ENCODE measurements around the gene ANKRD65. TPM values are rescaled to one million over a fixed set of nuclear protein-coding genes. Genes with fewer than 3 reads are reported as not detected.
"Not testable (repeated sequence)": the region's sequence is repeated elsewhere in the genome, so short reads cannot be mapped to it uniquely, and the experiment has no call there.

Gene ANKRD65
- total RNA-seq (not detected), polyA plus RNA-seq (not detected), total RNA-seq (not detected)

GRCh38 chr1:1421147-1421906, at the start of gene ANKRD65:
Gene ANKRD65 (minus strand): TSS chr1:1421276. CDS start chr1:1421005, 271 bp downstream.
- no peak for ATAC-seq
- Mint-ChIP-seq H3K36me3 (no peaks in the 10 kb centered on the region), H3K4me3 (peak within 1 kb of the TSS in 5 of 10 donors; percentile 41 to 70 (median 48)), H3K4me1 (peaks cover 0 to 6% (median 0%) of the 10 kb centered on the region in 7 donors), H3K27me3 (peaks cover 0 to 33% (median 21%) of the 10 kb centered on the region in 5 donors), H3K9me3 (peaks cover 0 to 2% (median 0%) of the 10 kb centered on the region in 11 donors), H3K27ac (no peak within 1 kb of the TSS)
- H3K4me3 ChIP-seq (ENCODE audit: low read length) = no peak within 1 kb of the TSS
- H3K27ac ChIP-seq (ENCODE audit: low read depth, low read length) = no peak within 1 kb of the TSS
- no peaks in the 10 kb centered on the region for H3K27me3 ChIP-seq (ENCODE audit: control insufficient read depth in 2 of 2, insufficient read depth in 2 of 2, low read length in 2 of 2)
- intact Hi-C loops (cut with micrococcal nuclease) = no loop called here
- H3K9me3 ChIP-seq (ENCODE audit: control insufficient read depth in 2 of 3, low read length in 3 of 3) = no peaks in the 10 kb centered on the region
- no peaks in the 10 kb centered on the region for H3K4me1 ChIP-seq (ENCODE audit: control insufficient read depth in 2 of 2, insufficient read depth in 2 of 2, low read length in 2 of 2)
- ChIA-PET POLR2A (interaction anchor here (0.5 to 0.7 kb wide), 2 partner anchors 10 to 18 kb away, joined by 3 read pairs; no protein-coding TSS in a partner anchor), CTCF (no interaction called here)
- no peaks in the 10 kb centered on the region for H3K36me3 ChIP-seq (ENCODE audit: control insufficient read depth in 2 of 3, insufficient read depth in 3 of 3, low read length in 3 of 3)
- DNase-seq = no peak

- ATAC-seq; CTCF ChIA-PET; intact Hi-C loops (cut with micrococcal nuclease); H3K4me3 ChIP-seq (ENCODE audit: low read length); H3K9me3 Mint-ChIP-seq; POLR2A ChIA-PET; DNase-seq; H3K27me3 Mint-ChIP-seq; H3K27ac Mint-ChIP-seq; H3K27me3 ChIP-seq (ENCODE audit: control insufficient read depth in 2 of 2, insufficient read depth in 2 of 2, low read length in 2 of 2); H3K36me3 Mint-ChIP-seq; H3K36me3 ChIP-seq (ENCODE audit: control insufficient read depth in 2 of 3, insufficient read depth in 3 of 3, low read length in 3 of 3); H3K4me3 Mint-ChIP-seq; H3K9me3 ChIP-seq (ENCODE audit: control insufficient read depth in 2 of 3, low read length in 3 of 3); H3K27ac ChIP-seq (ENCODE audit: low read depth, low read length): not testable (repeated sequence)
- H3K4me1 Mint-ChIP-seq = peaks cover 6 to 27% (median 15%) of the 10 kb centered on the region in 7 donors
- H3K4me1 ChIP-seq (ENCODE audit: control insufficient read depth in 2 of 2, insufficient read depth in 2 of 2, low read length in 2 of 2) = peaks cover 6 to 14% of the 10 kb centered on the region in 2 donors
These were observed 47.3 kb upstream of the ANKRD65 start for GRCh38 chr1:1468196-1468985.

- H3K36me3 ChIP-seq (ENCODE audit: control insufficient read depth in 2 of 3, insufficient read depth in 3 of 3, low read length in 3 of 3) = no peaks in the 10 kb centered on the region
- H3K27ac Mint-ChIP-seq = peak overlapping the region in 1 of 9 donors; percentile 46
- no peaks in the 10 kb centered on the region for H3K27me3 ChIP-seq (ENCODE audit: control insufficient read depth in 2 of 2, insufficient read depth in 2 of 2, low read length in 2 of 2)
- H3K27me3 Mint-ChIP-seq = peaks cover 0 to 5% (median 0%) of the 10 kb centered on the region in 5 donors
- no peaks in the 10 kb centered on the region for H3K4me1 ChIP-seq (ENCODE audit: control insufficient read depth in 2 of 2, insufficient read depth in 2 of 2, low read length in 2 of 2)
- peaks cover 0 to 2% (median 0%) of the 10 kb centered on the region in 7 donors for H3K4me1 Mint-ChIP-seq
- no peak overlapping the region for H3K27ac ChIP-seq (ENCODE audit: low read depth, low read length)
- no peaks in the 10 kb centered on the region for H3K9me3 Mint-ChIP-seq
- intact Hi-C loops (cut with micrococcal nuclease) = no loop called here
- H3K4me3 Mint-ChIP-seq = no peak overlapping the region
- DNase-seq = no peak
- no peak overlapping the region for H3K4me3 ChIP-seq (ENCODE audit: low read length)
- H3K9me3 ChIP-seq (ENCODE audit: control insufficient read depth in 2 of 3, low read length in 3 of 3) = no peaks in the 10 kb centered on the region
- no peak for ATAC-seq
- CTCF ChIA-PET = no interaction called here
- POLR2A ChIA-PET = no interaction called here
- no peaks in the 10 kb centered on the region for H3K36me3 Mint-ChIP-seq
These were observed 42.2 kb upstream of the ANKRD65 start for GRCh38 chr1:1463312-1463711.

GRCh38 chr1:1462318-1462966, 41.4 kb upstream of the ANKRD65 start:
- intact Hi-C loops (cut with micrococcal nuclease) = no loop called here
- peak overlapping the region in 7 of 10 donors; percentile 51 to 80 (median 67) for H3K4me3 Mint-ChIP-seq
- peak overlapping the region; percentile 28 for H3K27ac ChIP-seq (ENCODE audit: low read depth, low read length)

GRCh38 chr1:1461721-1462317, 40.7 kb upstream of the ANKRD65 start:
- ATAC-seq = no peak
- peak overlapping the region; percentile 28 for H3K27ac ChIP-seq (ENCODE audit: low read depth, low read length)

More at GRCh38 chr1:1462318-1462966, 41.4 kb upstream of the ANKRD65 start:
- DNase-seq (peak in 1 of 9 donors; percentile 24), ATAC-seq (peak; percentile 74)
- Mint-ChIP-seq H3K27ac (peak overlapping the region in 6 of 9 donors; percentile 48 to 86 (median 60)), H3K36me3 (no peaks in the 10 kb centered on the region), H3K27me3 (peaks cover 0 to 5% (median 0%) of the 10 kb centered on the region in 5 donors), H3K4me1 (peaks cover 0 to 2% (median 0%) of the 10 kb centered on the region in 7 donors), H3K9me3 (no peaks in the 10 kb centered on the region)
- H3K36me3 ChIP-seq (ENCODE audit: control insufficient read depth in 2 of 3, insufficient read depth in 3 of 3, low read length in 3 of 3) = no peaks in the 10 kb centered on the region
- no peaks in the 10 kb centered on the region for H3K9me3 ChIP-seq (ENCODE audit: control insufficient read depth in 2 of 3, low read length in 3 of 3)
- H3K27me3 ChIP-seq (ENCODE audit: control insufficient read depth in 2 of 2, insufficient read depth in 2 of 2, low read length in 2 of 2) = no peaks in the 10 kb centered on the region
- H3K4me3 ChIP-seq (ENCODE audit: low read length) = no peak overlapping the region
- ChIA-PET CTCF (no interaction called here), POLR2A (interaction anchor here (0.6 kb wide), 1 partner anchor 14 kb away, joined by 3 read pairs; no protein-coding TSS in a partner anchor)
- H3K4me1 ChIP-seq (ENCODE audit: control insufficient read depth in 2 of 2, insufficient read depth in 2 of 2, low read length in 2 of 2) = no peaks in the 10 kb centered on the region

GRCh38 chr1:1460540-1461130, 39.6 kb upstream of the ANKRD65 start:
- Histone ChIP-seq H3K4me3 (ENCODE audit: low read length) (no peak overlapping the region), H3K9me3 (ENCODE audit: control insufficient read depth in 2 of 3, low read length in 3 of 3) (no peaks in the 10 kb centered on the region), H3K27ac (ENCODE audit: low read depth, low read length) (no peak overlapping the region), H3K4me1 (ENCODE audit: control insufficient read depth in 2 of 2, insufficient read depth in 2 of 2, low read length in 2 of 2) (no peaks in the 10 kb centered on the region), H3K36me3 (ENCODE audit: control insufficient read depth in 2 of 3, insufficient read depth in 3 of 3, low read length in 3 of 3) (no peaks in the 10 kb centered on the region), H3K27me3 (ENCODE audit: control insufficient read depth in 2 of 2, insufficient read depth in 2 of 2, low read length in 2 of 2) (no peaks in the 10 kb centered on the region)
- Mint-ChIP-seq H3K4me1 (peaks cover 0 to 2% (median 0%) of the 10 kb centered on the region in 7 donors), H3K4me3 (no peak overlapping the region), H3K27me3 (peaks cover 0 to 5% (median 0%) of the 10 kb centered on the region in 5 donors), H3K9me3 (no peaks in the 10 kb centered on the region), H3K36me3 (no peaks in the 10 kb centered on the region), H3K27ac (no peak overlapping the region)
- DNase-seq (no peak), ATAC-seq (no peak)
- ChIA-PET CTCF (no interaction called here), POLR2A (no interaction called here)
- intact Hi-C loops (cut with micrococcal nuclease) = no loop called here

More at GRCh38 chr1:1461721-1462317, 40.7 kb upstream of the ANKRD65 start:
- ChIA-PET CTCF (no interaction called here), POLR2A (interaction anchor here (0.6 kb wide), 1 partner anchor 15 kb away, joined by 3 read pairs; no protein-coding TSS in a partner anchor)
- H3K27me3 ChIP-seq (ENCODE audit: control insufficient read depth in 2 of 2, insufficient read depth in 2 of 2, low read length in 2 of 2) = no peaks in the 10 kb centered on the region
- no peak for DNase-seq
- intact Hi-C loops (cut with micrococcal nuclease) = no loop called here
- no peaks in the 10 kb centered on the region for H3K9me3 Mint-ChIP-seq
- peak overlapping the region in 4 of 9 donors; percentile 51 to 86 (median 75) for H3K27ac Mint-ChIP-seq
- H3K36me3 ChIP-seq (ENCODE audit: control insufficient read depth in 2 of 3, insufficient read depth in 3 of 3, low read length in 3 of 3) = no peaks in the 10 kb centered on the region
- H3K27me3 Mint-ChIP-seq = peaks cover 0 to 5% (median 0%) of the 10 kb centered on the region in 5 donors
- H3K9me3 ChIP-seq (ENCODE audit: control insufficient read depth in 2 of 3, low read length in 3 of 3) = no peaks in the 10 kb centered on the region
- H3K4me1 ChIP-seq (ENCODE audit: control insufficient read depth in 2 of 2, insufficient read depth in 2 of 2, low read length in 2 of 2) = no peaks in the 10 kb centered on the region
- no peak overlapping the region for H3K4me3 ChIP-seq (ENCODE audit: low read length)
- peak overlapping the region in 1 of 10 donors; percentile 76 for H3K4me3 Mint-ChIP-seq
- no peaks in the 10 kb centered on the region for H3K36me3 Mint-ChIP-seq
- peaks cover 0 to 2% (median 0%) of the 10 kb centered on the region in 7 donors for H3K4me1 Mint-ChIP-seq

Data from naive thymus-derived CD4-positive, alpha-beta T cell (primary cell).